PC-9 (cell line): ENCODE measurements around the gene SNRPD3. TPM values are rescaled to one million over a fixed set of nuclear protein-coding genes. Genes with fewer than 3 reads are reported as not detected.

Experiments used
- BruUV-seq: library from RNA; stranded (reverse); fragments of 400-500 nt; replicated peaks from 2 replicates; lab custom pipeline; 2021; lab: Mats Ljungman, UMichigan
- CTCF ChIA-PET: fragments of 300-600 bp; sonication (Branson Sonifier 250); formaldehyde crosslinking; loops from one replicate; lab custom pipeline; 2022; ENCODE audit warnings: antibody characterized with exemption; lab: Charles Lee
- POLR2A ChIA-PET: fragments of 300-600 bp; sonication (Branson Sonifier 250); formaldehyde crosslinking; loops from one replicate; lab custom pipeline; 2022; ENCODE audit warnings: antibody characterized with exemption; ENCODE audit not compliant: unreplicated experiment; lab: Charles Lee
- DNase-seq, 2 experiments: peaks; one replicate each; pipeline versions ENCODE4 v3.0.0 to v3.0.0-alpha.2; 2015 to 2022; ENCODE audit warnings: mixed read lengths in 1 of 2
- H2AFZ ChIP-seq: fragments of 200-600 bp; sonication (generic); 2 replicates; pipeline ENCODE4 v1.8.1; 2017; ENCODE audit warnings: antibody characterized with exemption
- H3F3A ChIP-seq: fragments of 200-600 bp; sonication (generic); 2 replicates; pipeline ENCODE4 v1.8.1; 2017; ENCODE audit warnings: antibody characterized with exemption, mild to moderate bottlenecking, low read depth; ENCODE audit not compliant: insufficient read depth
- H3K27ac ChIP-seq: fragments of 200-600 bp; sonication (generic); 2 replicates; pipeline ENCODE4 v1.6.1; 2016; ENCODE audit warnings: mixed run types
- H3K27me3 ChIP-seq: fragments of 200-600 bp; sonication (generic); 2 replicates; pipeline ENCODE4 v1.6.1; 2016; ENCODE audit warnings: low read depth, mixed run types; ENCODE audit not compliant: insufficient read depth
- H3K36me3 ChIP-seq: fragments of 200-600 bp; sonication (generic); 2 replicates; pipeline ENCODE4 v1.6.1; 2016; ENCODE audit warnings: low read depth, mixed run types
- H3K4me1 ChIP-seq: fragments of 200-600 bp; sonication (generic); replicated peaks from 2 replicates; pipeline ENCODE4 v1.6.1; 2016; ENCODE audit warnings: mixed run types; ENCODE audit not compliant: insufficient read depth
- H3K4me2 ChIP-seq: fragments of 200-600 bp; sonication (generic); 2 replicates; pipeline ENCODE4 v1.6.1; 2017; ENCODE audit warnings: mixed run types
- H3K4me3 ChIP-seq: fragments of 200-600 bp; sonication (generic); 2 replicates; pipeline ENCODE4 v1.6.1; 2016; ENCODE audit warnings: mixed run types
- H3K79me2 ChIP-seq: fragments of 200-600 bp; sonication (generic); 2 replicates; pipeline ENCODE4 v1.6.1; 2017; ENCODE audit warnings: low read depth, mixed run types
- H3K9me2 ChIP-seq: fragments of 200-600 bp; sonication (generic); 2 replicates; pipeline ENCODE4 v1.8.1; 2017; ENCODE audit warnings: mild to moderate bottlenecking; ENCODE audit not compliant: insufficient read depth
- H3K9me3 ChIP-seq: fragments of 200-600 bp; sonication (generic); 2 replicates; pipeline ENCODE4 v1.8.1; 2016; ENCODE audit warnings: low read depth; ENCODE audit not compliant: insufficient read depth
- H4K20me1 ChIP-seq: fragments of 200-600 bp; sonication (generic); 2 replicates; pipeline ENCODE4 v1.8.1; 2017; ENCODE audit not compliant: insufficient read depth
- EZH2 ChIP-seq: fragments of 200-600 bp; sonication (generic); IDR thresholded peaks from 2 replicates; pipeline ENCODE4 v1.8.0; 2017; ENCODE audit warnings: antibody characterized with exemption, low read depth
- intact Hi-C: fragments of 100-400 bp; cut with micrococcal nuclease; formaldehyde crosslinking; loops from one replicate; pipeline ENCODE4 v1.10.0; 2022; ENCODE audit not compliant: unreplicated experiment
- total RNA-seq: library from RNA; stranded (reverse); gene quantifications from 2 replicates; pipeline ENCODE4 v1.2.3, GENCODE V29; 2021
- TF ChIP-seq, protein P1 (sequence below): fragments of 200-600 bp; sonication (generic); conservative IDR thresholded peaks from 2 replicates; pipeline ENCODE4 v1.6.1; 2017; ENCODE audit warnings: mixed run types, antibody characterized with exemption, mild to moderate bottlenecking, moderate library complexity

Gene SNRPD3
- total RNA-seq, 1 experiment from 2014 or later = 117 TPM

DNA sequence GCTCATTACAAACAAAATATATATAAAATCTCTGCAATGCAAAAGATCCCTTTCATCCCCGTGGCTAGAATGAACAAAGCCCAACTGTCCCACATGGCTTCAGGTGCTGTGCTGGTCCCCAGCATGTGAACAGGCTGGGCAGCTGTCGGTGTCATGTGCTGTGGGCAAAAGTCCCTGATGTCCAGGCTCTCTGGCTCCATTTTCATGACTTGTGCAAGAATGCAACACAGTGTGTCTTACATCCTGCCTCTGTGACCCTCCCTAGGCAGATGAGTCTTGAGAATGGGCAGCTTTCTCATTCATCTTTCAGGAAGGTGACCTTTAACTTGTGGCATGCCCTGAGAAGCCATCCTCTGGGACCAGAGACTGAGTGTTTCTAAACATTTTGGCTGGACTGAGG lies 15.3 kb upstream of the SNRPD3 start:
- DNase-seq = no peak
- Histone ChIP-seq H3F3A (0 out of 2 replicates have a peak, but pooled peaks cover 3% of the 10 kb centered on the region), H3K27me3 (no peaks in the 10 kb centered on the region), H3K9me2 (no peaks in the 10 kb centered on the region), H3K36me3 (peaks cover 5% of the 10 kb centered on the region; the same call in 1 of the 2 replicates), H3K9me3 (no peaks in the 10 kb centered on the region), H3K27ac (no peak overlapping the region), H3K4me3 (no peak overlapping the region), H3K4me2 (no peak overlapping the region), H2AFZ (no peak overlapping the region), H3K79me2 (no peaks in the 10 kb centered on the region), H3K4me1 (no peaks in the 10 kb centered on the region), H4K20me1 (no peaks in the 10 kb centered on the region)
- ChIA-PET CTCF (no interaction called here), POLR2A (no interaction called here)
- intact Hi-C loops = no loop called here
- TSS peak; percentile 26 for BruUV-seq
- TF ChIP-seq, protein P1, sequence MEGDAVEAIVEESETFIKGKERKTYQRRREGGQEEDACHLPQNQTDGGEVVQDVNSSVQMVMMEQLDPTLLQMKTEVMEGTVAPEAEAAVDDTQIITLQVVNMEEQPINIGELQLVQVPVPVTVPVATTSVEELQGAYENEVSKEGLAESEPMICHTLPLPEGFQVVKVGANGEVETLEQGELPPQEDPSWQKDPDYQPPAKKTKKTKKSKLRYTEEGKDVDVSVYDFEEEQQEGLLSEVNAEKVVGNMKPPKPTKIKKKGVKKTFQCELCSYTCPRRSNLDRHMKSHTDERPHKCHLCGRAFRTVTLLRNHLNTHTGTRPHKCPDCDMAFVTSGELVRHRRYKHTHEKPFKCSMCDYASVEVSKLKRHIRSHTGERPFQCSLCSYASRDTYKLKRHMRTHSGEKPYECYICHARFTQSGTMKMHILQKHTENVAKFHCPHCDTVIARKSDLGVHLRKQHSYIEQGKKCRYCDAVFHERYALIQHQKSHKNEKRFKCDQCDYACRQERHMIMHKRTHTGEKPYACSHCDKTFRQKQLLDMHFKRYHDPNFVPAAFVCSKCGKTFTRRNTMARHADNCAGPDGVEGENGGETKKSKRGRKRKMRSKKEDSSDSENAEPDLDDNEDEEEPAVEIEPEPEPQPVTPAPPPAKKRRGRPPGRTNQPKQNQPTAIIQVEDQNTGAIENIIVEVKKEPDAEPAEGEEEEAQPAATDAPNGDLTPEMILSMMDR = no peak
- no peak for TF ChIP-seq EZH2

DNA sequence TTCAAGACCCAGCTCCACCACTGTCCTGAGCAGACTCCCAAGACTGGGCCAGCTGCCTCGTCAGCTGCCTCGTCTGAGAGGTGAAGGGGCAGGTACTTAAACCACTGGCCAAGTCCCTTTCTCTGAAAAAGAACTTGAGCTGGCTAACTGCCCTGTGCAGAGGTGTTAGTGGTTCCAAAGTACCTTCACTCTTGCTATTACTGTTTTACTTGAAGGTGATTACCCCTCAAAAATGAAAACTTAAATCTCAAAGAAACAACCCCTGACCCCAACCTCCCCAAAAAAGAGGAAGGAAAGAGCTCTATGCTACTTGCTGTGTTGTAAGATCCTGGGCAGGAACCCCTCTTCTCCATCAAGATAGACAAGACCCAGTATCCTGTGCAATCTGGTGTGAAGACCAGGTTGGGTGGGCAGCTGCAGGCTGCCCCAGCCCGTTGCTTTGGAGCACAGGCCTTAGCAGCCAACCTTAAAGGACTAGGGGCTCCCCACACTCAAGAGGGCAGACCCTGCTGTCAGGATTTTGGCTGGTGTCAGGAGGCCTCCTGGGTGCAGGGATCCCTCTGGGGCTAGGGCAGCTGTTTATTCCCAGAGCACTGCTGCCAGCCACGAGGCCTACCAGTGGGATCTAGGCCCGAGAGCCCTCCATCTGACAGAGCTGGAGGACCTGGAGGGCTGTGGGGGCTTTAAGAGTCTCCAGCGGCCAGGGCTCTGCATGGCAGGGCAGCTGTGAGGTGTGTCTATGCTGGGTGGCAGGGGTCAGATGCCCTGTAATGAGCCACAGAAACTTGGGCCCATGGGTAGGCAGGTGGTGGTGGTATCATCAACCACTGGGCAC lies 13.9 kb upstream of the SNRPD3 start:
- 0 out of 2 replicates have a peak, but pooled peaks cover 3% of the 10 kb centered on the region for H3F3A ChIP-seq
- no peak overlapping the region for H3K4me2 ChIP-seq
- no peak overlapping the region for H3K27ac ChIP-seq
- no peaks in the 10 kb centered on the region for H4K20me1 ChIP-seq
- no peaks in the 10 kb centered on the region for H3K27me3 ChIP-seq
- H3K79me2 ChIP-seq = no peaks in the 10 kb centered on the region
- H3K9me2 ChIP-seq = no peaks in the 10 kb centered on the region
- no peak overlapping the region for H3K4me3 ChIP-seq
- peaks cover 5% of the 10 kb centered on the region; the same call in 1 of the 2 replicates for H3K36me3 ChIP-seq
- POLR2A ChIA-PET = no interaction called here
- no peaks in the 10 kb centered on the region for H3K4me1 ChIP-seq
- no peak overlapping the region for H2AFZ ChIP-seq
- TF ChIP-seq, protein P1 = no peak
- TF ChIP-seq EZH2 = no peak
- BruUV-seq = no TSS peak
- intact Hi-C loops = no loop called here
- no peaks in the 10 kb centered on the region for H3K9me3 ChIP-seq
- CTCF ChIA-PET = no interaction called here
- DNase-seq = no peak

DNA sequence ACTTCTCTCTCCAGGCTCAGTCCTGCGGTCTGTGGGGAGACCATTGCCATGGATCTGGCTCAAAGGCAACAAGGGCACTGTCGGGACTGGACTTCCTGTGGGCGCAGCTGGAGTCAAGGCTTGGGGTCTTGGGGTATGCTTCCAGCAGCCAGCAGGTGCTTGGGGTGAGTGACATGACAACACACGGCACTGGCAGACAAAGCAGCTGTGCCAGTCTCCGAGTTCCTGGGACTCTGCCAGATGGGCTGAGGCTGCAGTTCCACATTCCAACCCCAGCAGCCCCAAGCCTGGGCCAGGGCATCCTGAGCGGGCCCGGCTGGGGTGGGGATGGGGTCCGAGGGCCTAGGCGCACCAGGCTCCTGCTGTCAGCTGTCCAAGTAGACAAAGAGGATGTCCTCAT lies 13.2 kb upstream of the SNRPD3 start:
- TF ChIP-seq, protein P1 = no peak
- no peak for TF ChIP-seq EZH2
- Histone ChIP-seq H3K27me3 (no peaks in the 10 kb centered on the region), H3K4me3 (no peak overlapping the region), H2AFZ (no peak overlapping the region), H3K36me3 (peaks cover 5% of the 10 kb centered on the region; the same call in 1 of the 2 replicates), H3F3A (0 out of 2 replicates have a peak, but pooled peaks cover 3% of the 10 kb centered on the region), H3K4me1 (no peaks in the 10 kb centered on the region), H3K79me2 (no peaks in the 10 kb centered on the region), H3K9me2 (no peaks in the 10 kb centered on the region), H4K20me1 (no peaks in the 10 kb centered on the region), H3K9me3 (no peaks in the 10 kb centered on the region), H3K4me2 (no peak overlapping the region), H3K27ac (no peak overlapping the region)
- ChIA-PET CTCF (no interaction called here), POLR2A (no interaction called here)
- intact Hi-C loops = no loop called here
- BruUV-seq = no TSS peak
- DNase-seq = no peak
